GM19240 (cell line): ENCODE measurements around the gene LAMA5.

ENCODE experiments used
- DNase-seq: peaks from one replicate; pipeline ENCODE4 v3.0.0; 2011; ENCODE audit warnings: low spot score; ENCODE audit not compliant: insufficient read length

Gene LAMA5

GRCh38 chr20:62305149-62305764 lies 61.9 kb downstream of the LAMA5 start:
- DNase-seq, result no peak

DNA sequence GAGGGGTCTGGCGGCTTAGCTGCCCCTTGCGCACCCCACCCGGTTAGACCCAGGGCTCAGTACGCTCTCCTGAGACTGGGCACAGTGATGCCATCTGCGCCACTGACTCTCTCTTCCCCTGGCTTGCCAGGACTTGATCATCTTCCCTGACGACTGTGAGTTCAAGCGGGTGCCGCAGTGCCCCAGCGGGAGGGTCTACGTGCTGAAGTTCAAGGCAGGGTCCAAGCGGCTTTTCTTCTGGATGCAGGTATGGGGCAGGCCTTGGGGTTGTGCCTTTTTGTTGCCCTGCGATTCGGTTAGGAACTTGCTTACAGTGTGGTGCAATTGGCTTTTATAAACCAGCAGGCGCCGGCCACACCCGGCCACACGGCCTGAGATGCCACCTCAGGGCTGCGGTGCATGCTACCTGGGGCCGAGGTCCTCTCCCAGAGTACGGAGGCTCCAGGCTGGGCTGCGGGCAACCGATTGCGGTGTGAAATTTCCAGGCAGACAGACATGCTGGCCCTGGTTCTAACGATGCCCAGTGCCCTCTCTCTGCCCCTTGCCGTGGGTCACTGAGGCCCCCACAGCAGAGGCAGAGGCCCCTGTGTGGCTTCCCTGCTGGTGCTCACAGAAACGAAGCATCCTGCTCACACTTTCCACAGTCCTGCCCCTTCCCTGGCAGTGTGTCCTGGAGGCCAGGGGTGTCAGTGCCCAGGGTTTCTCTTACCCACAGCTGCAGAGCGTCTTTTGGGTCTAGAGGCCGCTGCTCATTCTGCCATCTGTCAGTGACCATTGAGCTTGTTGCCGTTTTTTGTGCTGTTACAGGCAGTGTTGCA lies 62.6 kb downstream of the LAMA5 start:
- no peak for DNase-seq

DNA sequence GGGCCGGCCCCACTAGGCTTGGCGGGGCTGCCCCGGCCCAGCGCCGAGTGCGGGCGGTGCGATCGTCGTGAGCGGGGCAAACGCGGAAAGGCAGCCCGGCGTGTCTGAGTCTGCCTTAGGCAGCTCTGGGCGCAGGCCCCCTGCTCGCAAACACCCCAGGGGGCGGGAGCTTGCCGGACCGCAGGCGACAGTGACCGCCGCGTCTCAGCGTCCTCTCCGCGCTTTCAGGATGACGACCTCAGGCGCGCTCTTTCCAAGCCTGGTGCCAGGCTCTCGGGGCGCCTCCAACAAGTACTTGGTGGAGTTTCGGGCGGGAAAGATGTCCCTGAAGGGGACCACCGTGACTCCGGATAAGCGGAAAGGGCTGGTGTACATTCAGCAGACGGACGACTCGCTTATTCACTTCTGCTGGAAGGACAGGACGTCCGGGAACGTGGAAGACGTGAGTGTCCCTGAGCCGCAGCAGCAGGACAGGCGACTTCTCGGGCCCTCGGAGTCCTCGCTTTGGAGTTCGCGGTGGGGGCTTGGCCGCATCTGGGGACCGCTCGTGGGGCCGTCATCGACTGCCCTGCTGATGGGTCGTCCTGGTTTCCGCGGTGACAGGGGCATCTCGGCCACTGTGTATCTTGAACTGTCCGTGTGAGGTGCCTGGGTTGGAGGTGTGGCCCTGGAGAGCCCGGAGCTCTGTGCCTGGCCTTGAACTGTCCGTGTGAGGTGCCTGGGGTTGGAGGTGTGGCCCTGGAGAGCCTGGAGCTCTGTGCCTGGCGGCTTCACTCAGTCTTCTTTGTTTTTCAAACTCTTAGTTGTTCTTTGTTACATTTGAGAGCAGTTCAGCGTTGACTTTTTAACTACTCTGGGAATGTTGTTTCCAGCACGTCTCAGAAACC lies 63.5 kb downstream of the LAMA5 start:
- DNase-seq, result peak; percentile 41

- DNase-seq, result no peak
Measured at GRCh38 chr20:62303062-62303339, 64.1 kb downstream of the LAMA5 start.

DNA sequence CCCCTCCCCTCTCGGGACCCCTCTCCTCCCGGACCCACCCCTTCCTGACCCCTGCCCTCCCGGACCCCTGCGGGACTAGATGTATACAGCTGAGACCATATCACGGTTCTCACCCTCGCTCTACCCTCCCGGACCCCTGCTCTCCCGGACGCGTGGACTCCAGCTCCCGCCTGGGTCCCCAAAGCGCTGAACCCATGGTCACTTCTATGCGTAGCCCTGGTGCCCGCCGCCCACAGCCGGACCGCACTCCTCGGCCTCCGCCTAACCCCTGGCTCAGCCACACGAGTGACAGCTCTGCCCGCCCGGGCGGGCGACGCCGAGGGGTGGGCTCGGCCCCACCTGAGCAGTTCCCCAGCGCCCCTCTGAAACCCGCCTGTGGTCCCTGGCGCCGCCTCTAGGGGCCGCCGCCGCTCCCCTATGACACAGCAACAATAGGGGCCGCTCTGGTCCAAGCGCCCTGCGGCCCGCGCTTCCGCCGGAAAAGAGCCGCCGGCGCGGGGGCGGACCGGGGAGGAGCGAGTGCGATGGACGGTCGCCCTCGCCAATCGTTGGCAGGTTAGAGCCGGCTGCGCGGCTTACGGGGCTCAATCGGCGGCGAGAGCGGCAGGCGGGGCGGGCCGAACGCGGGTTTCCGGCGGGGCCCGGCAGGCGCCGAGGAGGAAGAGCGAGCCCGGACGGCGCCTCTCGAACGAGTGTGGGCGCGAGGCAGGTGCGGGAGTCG lies 64.6 kb downstream of the LAMA5 start, which contains the start of gene ADRM1:
TSS of gene ADRM1 (plus strand) at position 657 of the 721 bp plus-strand sequence. CDS start 572 bp downstream, outside the sequence.
- peak; percentile 100 for DNase-seq

- DNase-seq, result peak; percentile 96
Measured at GRCh38 chr20:62301773-62302340, 65.3 kb downstream of the LAMA5 start.

DNA sequence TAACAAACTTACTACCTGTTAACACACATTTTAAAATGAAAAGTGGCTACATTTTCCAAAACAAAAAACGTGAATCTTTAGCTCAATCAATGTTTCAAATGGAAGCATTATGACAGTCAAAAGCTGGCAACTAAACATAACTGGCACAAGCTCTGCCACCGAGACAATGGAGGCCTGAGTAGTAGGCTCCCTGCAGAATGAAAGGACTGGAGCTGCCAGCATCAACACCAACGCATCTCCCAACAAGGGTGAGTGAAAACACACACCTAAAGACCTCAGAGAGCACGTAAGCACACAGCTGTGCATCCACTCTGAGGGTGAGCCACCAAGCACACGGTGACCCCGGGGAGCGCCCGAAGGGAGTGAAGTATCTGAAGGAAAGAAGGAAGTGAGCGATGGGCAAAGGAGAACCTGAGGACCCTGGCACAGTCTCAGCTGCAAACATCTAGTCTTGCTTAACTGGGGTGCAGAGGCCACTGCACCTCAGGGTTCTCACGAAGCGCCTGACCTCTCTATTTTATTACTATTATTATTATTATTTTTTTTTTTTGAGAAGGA lies 65.9 kb downstream of the LAMA5 start:
- DNase-seq, result no peak

DNA sequence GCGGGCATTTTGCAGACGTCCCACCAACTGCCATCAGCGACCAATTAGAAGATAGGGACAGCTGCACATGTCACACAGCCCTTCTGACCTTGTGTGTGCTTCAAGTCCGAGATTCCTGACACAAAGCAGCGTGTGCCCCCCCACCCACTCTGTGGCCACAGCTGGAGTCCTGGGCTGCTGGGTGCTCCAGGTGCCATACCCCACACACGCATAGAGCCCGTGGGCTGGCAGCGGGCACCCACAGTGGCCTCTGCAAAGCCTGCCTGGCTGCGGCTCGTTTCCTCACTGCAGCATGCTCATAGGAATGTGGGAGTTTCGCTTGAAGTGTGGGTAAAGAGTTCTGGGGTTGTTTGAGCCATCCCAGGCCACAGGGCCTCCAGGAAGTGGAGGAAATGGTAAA lies 66.8 kb downstream of the LAMA5 start:
- DNase-seq, result no peak

DNA sequence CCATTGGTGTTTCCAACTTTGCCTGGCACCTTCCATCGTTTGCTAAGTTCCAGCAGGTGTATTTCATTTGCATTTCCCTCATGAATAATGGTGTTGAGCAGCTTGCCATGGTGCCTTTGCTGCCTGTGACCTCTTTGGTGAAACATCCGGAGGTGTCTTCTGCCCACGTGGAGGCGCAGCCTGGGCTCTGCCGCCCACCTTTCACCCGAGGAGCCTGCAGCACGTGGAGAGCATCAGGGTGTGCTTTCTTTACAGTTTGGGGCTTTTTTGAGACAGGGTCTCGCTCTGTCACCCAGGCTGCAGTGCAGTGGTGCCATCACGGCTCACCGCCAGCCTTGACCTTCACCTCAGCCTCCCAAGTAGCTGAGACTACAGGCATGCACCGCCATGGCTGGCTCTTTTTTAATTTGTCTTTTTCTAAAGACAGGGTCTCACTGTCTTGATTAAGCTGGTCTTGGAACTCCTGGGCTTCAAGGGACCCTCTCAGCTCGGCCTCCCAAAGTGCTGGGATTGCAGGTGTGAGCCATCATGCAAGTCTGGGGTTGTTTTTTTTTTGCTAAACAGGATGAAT lies 67.4 kb downstream of the LAMA5 start:
- DNase-seq, result no peak

GRCh38 chr20:62298577-62299249 lies 68.4 kb downstream of the LAMA5 start:
- no peak for DNase-seq

GRCh38 chr20:62297449-62298227 lies 69.5 kb downstream of the LAMA5 start:
- DNase-seq, result no peak

- no peak for DNase-seq
Measured at GRCh38 chr20:62296724-62297448, 70.2 kb downstream of the LAMA5 start.

DNA sequence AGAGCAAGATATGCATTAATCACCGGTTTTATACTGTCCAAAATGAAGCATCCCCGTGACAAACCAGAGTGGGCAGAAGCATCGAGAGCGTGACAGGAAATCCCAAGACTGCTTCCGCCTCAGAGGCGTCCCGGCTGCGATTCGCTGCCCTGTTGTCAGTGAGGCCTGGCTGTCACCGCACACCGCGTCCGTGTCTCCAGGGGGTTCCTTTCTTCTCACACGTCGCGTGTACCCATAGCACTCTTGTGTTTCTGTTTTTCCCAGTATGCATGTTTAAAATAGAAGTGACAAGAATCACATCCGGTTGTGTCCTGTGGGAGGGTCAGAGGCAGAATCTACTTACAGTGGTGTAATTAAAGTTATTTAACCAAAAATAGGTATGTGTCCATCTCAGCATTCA lies 72.6 kb downstream of the LAMA5 start:
- no peak for DNase-seq

GRCh38 chr20:62293946-62294345 lies 73.2 kb downstream of the LAMA5 start:
- no peak for DNase-seq

- DNase-seq, result no peak
Measured at GRCh38 chr20:62293111-62293784, 73.9 kb downstream of the LAMA5 start.

- no peak for DNase-seq
Measured at GRCh38 chr20:62292108-62292507, 75.0 kb downstream of the LAMA5 start.

GRCh38 chr20:62291251-62292066 lies 75.7 kb downstream of the LAMA5 start:
- DNase-seq, result no peak
